GM23338 (cell line): ENCODE results near the gene GRID1. TPM values are rescaled to one million over a fixed set of nuclear protein-coding genes. Genes with fewer than 3 reads are reported as not detected.

Source experiments
- ATAC-seq: fragments of 200-7000 bp; cut with Tn5 transposase; 3 replicates; pipeline ENCODE4 v1.9.1; 2020
- DNase-seq: peaks from one replicate; pipeline ENCODE4 v3.0.0-alpha.2; 2015; ENCODE audit warnings: low spot score
- H2AFZ ChIP-seq: fragments of 200-600 bp; sonication (generic); 2 replicates; pipeline ENCODE4 v1.8.0; 2016; ENCODE audit warnings: antibody characterized with exemption, mild to moderate bottlenecking, moderate library complexity
- H3F3A ChIP-seq: fragments of 200-600 bp; sonication (generic); replicated peaks from 2 replicates; pipeline ENCODE4 v1.8.0; 2017; ENCODE audit warnings: antibody characterized with exemption, mixed run types, low read depth
- H3K27ac ChIP-seq: fragments of 200-600 bp; sonication (generic); 2 replicates; pipeline ENCODE4 v1.6.1; 2016; ENCODE audit warnings: low read depth
- H3K27me3 ChIP-seq: fragments of 200-600 bp; sonication (generic); 2 replicates; pipeline ENCODE4 v1.8.0; 2016; ENCODE audit warnings: mild to moderate bottlenecking, mixed run types, moderate library complexity; ENCODE audit not compliant: insufficient read depth
- H3K36me3 ChIP-seq: fragments of 200-600 bp; sonication (generic); 2 replicates; pipeline ENCODE4 v1.8.0; 2016; ENCODE audit warnings: mild to moderate bottlenecking; ENCODE audit not compliant: insufficient read depth
- H3K4me1 ChIP-seq: fragments of 200-600 bp; sonication (generic); 2 replicates; pipeline ENCODE4 v1.8.0; 2016; ENCODE audit warnings: mild to moderate bottlenecking, moderate library complexity; ENCODE audit not compliant: insufficient read depth
- H3K4me2 ChIP-seq: fragments of 200-600 bp; sonication (generic); 2 replicates; pipeline ENCODE4 v1.7.1; 2017; ENCODE audit warnings: mixed run types
- H3K4me3 ChIP-seq: fragments of 200-600 bp; sonication (generic); 2 replicates; pipeline ENCODE4 v1.6.1; 2016; ENCODE audit warnings: mixed run types
- H3K79me2 ChIP-seq: fragments of 200-600 bp; sonication (generic); replicated peaks from 2 replicates; pipeline ENCODE4 v1.8.0; 2017; ENCODE audit warnings: mild to moderate bottlenecking; ENCODE audit not compliant: insufficient read depth
- H3K9me2 ChIP-seq: fragments of 200-600 bp; sonication (generic); 2 replicates; pipeline ENCODE4 v1.8.0; 2017; ENCODE audit not compliant: insufficient read depth
- H4K20me1 ChIP-seq: fragments of 200-600 bp; sonication (generic); replicated peaks from 2 replicates; pipeline ENCODE4 v1.8.0; 2017; ENCODE audit warnings: mild to moderate bottlenecking; ENCODE audit not compliant: insufficient read depth
- H3K27ac Mint-ChIP-seq: 2 replicates; pipeline ENCODE4 v1.8.0; 2020; ENCODE audit warnings: inconsistent platforms, mild to moderate bottlenecking, moderate library complexity, mixed read lengths
- H3K27me3 Mint-ChIP-seq: 3 replicates; pipeline ENCODE4 v1.8.0; 2022; ENCODE audit warnings: low read depth, mild to moderate bottlenecking, moderate library complexity, mixed read lengths, inconsistent platforms; ENCODE audit not compliant: insufficient read depth, poor library complexity
- H3K36me3 Mint-ChIP-seq: 3 replicates; pipeline ENCODE4 v1.8.0; 2021; ENCODE audit warnings: low read depth, mild to moderate bottlenecking, inconsistent platforms, moderate library complexity, mixed read lengths
- H3K4me1 Mint-ChIP-seq: 3 replicates; pipeline ENCODE4 v1.8.0; 2020; ENCODE audit warnings: mild to moderate bottlenecking, inconsistent platforms, mixed read lengths
- H3K4me3 Mint-ChIP-seq: 3 replicates; pipeline ENCODE4 v1.8.0; 2021; ENCODE audit warnings: moderate library complexity, mild to moderate bottlenecking, inconsistent platforms, mixed read lengths
- H3K9me3 Mint-ChIP-seq: 3 replicates; pipeline ENCODE4 v1.8.0; 2020; ENCODE audit warnings: moderate library complexity, mild to moderate bottlenecking, inconsistent platforms, mixed read lengths
- CREB1 ChIP-seq: fragments of 250-450 bp; sonication (Bioruptor Pico); IDR thresholded peaks from 2 replicates; pipeline ENCODE4 v1.5.0; 2020; ENCODE audit warnings: low read depth, mild to moderate bottlenecking, moderate library complexity
- CTCF ChIP-seq, 2 experiments: fragments of 200-600 bp in 1 of 2; sonication (generic) in 1 of 2; conservative IDR thresholded peaks; 2 replicates each; pipeline versions ENCODE4 v1.5.1 to v1.6.1; 2016 to 2017; ENCODE audit warnings: antibody characterized with exemption in 2 of 2, low read depth in 2 of 2, mild to moderate bottlenecking in 2 of 2, moderate library complexity in 1 of 2
- ETS1 ChIP-seq: IDR thresholded peaks from 2 replicates; pipeline ENCODE4 v1.6.1; 2016; ENCODE audit warnings: antibody characterized with exemption
- EZH2 ChIP-seq: fragments of 200-600 bp; sonication (generic); IDR thresholded peaks from one replicate; pipeline ENCODE4 v1.8.0; 2017; ENCODE audit warnings: antibody characterized with exemption, mild to moderate bottlenecking, low read depth; ENCODE audit not compliant: unreplicated experiment
- EZH2phosphoT487 ChIP-seq: fragments of 200-600 bp; sonication (generic); IDR thresholded peaks from one replicate; pipeline ENCODE4 v1.8.1; 2018; ENCODE audit warnings: antibody characterized with exemption; ENCODE audit not compliant: unreplicated experiment
- JUNB ChIP-seq: IDR thresholded peaks from one replicate; pipeline ENCODE4 v1.6.1; 2016; ENCODE audit warnings: antibody characterized with exemption; ENCODE audit not compliant: unreplicated experiment
- NANOG ChIP-seq: IDR thresholded peaks from 2 replicates; pipeline ENCODE4 v1.6.1; 2016; ENCODE audit warnings: antibody characterized with exemption, borderline replicate concordance
- POLR2AphosphoS5 ChIP-seq: IDR thresholded peaks from 2 replicates; pipeline ENCODE4 v1.6.1; 2016; ENCODE audit warnings: antibody characterized with exemption, low read depth
- REST ChIP-seq: IDR thresholded peaks from one replicate; pipeline ENCODE4 v1.6.1; 2018; ENCODE audit warnings: antibody characterized with exemption; ENCODE audit not compliant: unreplicated experiment
- STAT1 ChIP-seq: IDR thresholded peaks from one replicate; pipeline ENCODE4 v1.6.1; 2016; ENCODE audit warnings: antibody characterized with exemption; ENCODE audit not compliant: unreplicated experiment
- ZNF114 ChIP-seq: fragments of 250-450 bp; sonication (Bioruptor Pico); IDR thresholded peaks from 2 replicates; pipeline ENCODE4 v1.5.0; 2020; ENCODE audit warnings: mild to moderate bottlenecking, moderate library complexity
- ZNF331 ChIP-seq: fragments of 250-450 bp; sonication (Bioruptor Pico); IDR thresholded peaks from 2 replicates; pipeline ENCODE4 v1.5.0; 2020; ENCODE audit warnings: low read depth, mild to moderate bottlenecking, moderate library complexity
- polyA plus RNA-seq: library from polyadenylated mRNA; unstranded; fragments of >200 nt; fragmentation: Nextera tagmentation; extraction: Ambion mirVana; gene quantifications from 2 replicates; pipeline ENCODE4 v1.2.1, GENCODE V29; 2016
- total RNA-seq: library from RNA; depleted of rRNA; stranded (reverse); fragments of >200 nt; shearing (Covaris generic); gene quantifications from 2 replicates; pipeline ENCODE4 v1.2.3, GENCODE V29; 2014

Gene GRID1
- total and polyA plus RNA-seq, 2 experiments from 2014 or later, result 0.14 to 0.15 TPM

- TF ChIP-seq NANOG (no peak), JUNB (no peak), POLR2AphosphoS5 (no peak), EZH2phosphoT487 (no peak)
Measured at GRCh38 chr10:86257683-86258082, 108.9 kb downstream of the GRID1 start (continued).

- no peaks in the 10 kb centered on the region for H3K36me3 ChIP-seq
- no peak overlapping the region for H3K27ac ChIP-seq
- H3F3A ChIP-seq, result no peaks in the 10 kb centered on the region
- DNase-seq, result no peak
- H3K9me2 ChIP-seq, result no peaks in the 10 kb centered on the region
- Mint-ChIP-seq H3K4me1 (peaks cover 16% of the 10 kb centered on the region), H3K27ac (no peak overlapping the region), H3K9me3 (no peaks in the 10 kb centered on the region), H3K4me3 (no peak overlapping the region), H3K36me3 (no peaks in the 10 kb centered on the region), H3K27me3 (peaks cover 10% of the 10 kb centered on the region)
- H3K4me2 ChIP-seq, result no peak overlapping the region
- H3K27me3 ChIP-seq, result no peaks in the 10 kb centered on the region
- no peak for ATAC-seq
- 0 out of 2 replicates have a peak, but pooled peaks cover 9% of the 10 kb centered on the region for H3K4me1 ChIP-seq
- H4K20me1 ChIP-seq, result no peaks in the 10 kb centered on the region
- no peak overlapping the region for H2AFZ ChIP-seq
- no peak overlapping the region for H3K4me3 ChIP-seq
- H3K79me2 ChIP-seq, result no peaks in the 10 kb centered on the region
- TF ChIP-seq CTCF (conservative IDR thresholded peaks at IDR 0.05; ENCODE audit: low read depth in 2 of 2) (no peak), CREB1 (CRISPR knock-in tag) (no peak), JUNB (no peak), EZH2phosphoT487 (no peak), ZNF331 (CRISPR knock-in tag) (no peak), POLR2AphosphoS5 (no peak), ZNF114 (CRISPR knock-in tag) (no peak), EZH2 (no peak), STAT1 (no peak), REST (no peak), ETS1 (no peak)
Measured at GRCh38 chr10:86256690-86257315, 109.8 kb downstream of the GRID1 start.
